Spleen (tissue), 7 donors: ENCODE data around the gene APAF1.

Source experiments
- CTCF ChIP-seq, 11 experiments: fragments of 200-600 bp in 7 of 11; fragments of 450-650 bp in 4 of 11; sonication (generic) in 4 of 11; IDR thresholded peaks in 8 of 11; conservative IDR thresholded peaks in 3 of 11; 1 replicate in 7 of 11; 2 replicates in 4 of 11; pipeline versions ENCODE4 v1.4.0 to v1.8.0; 2016 to 2021; ENCODE audit warnings: antibody characterized with exemption in 11 of 11, inconsistent platforms in 4 of 11, mild to moderate bottlenecking in 1 of 11
- POLR2A ChIP-seq, 3 donors: fragments of 450-650 bp; IDR thresholded peaks; one replicate each; pipeline ENCODE4 v1.5.1; 2017; ENCODE audit warnings: antibody characterized with exemption in 3 of 3, mild to moderate bottlenecking in 1 of 3
- donor health status: DM: no; HTN: no; CAD: no; lungs with moderate emphysema.
- donor health status: DM: no; HTN: no; CAD: no.
- donor health status: DM: no; HTN: no; CAD: no.

GRCh38 chr12:98618952-98619351 lies 26.1 kb upstream of the APAF1 start:
- no peak for TF ChIP-seq CTCF (IDR thresholded peaks at IDR 0.05 in 8 of 11, conservative IDR thresholded peaks at IDR 0.05 in 3 of 11)
- no peak for TF ChIP-seq POLR2A (IDR thresholded peaks at IDR 0.05)
